ENCODE results near the gene FBXO2. TPM values are rescaled to one million over a fixed set of nuclear protein-coding genes. Genes with fewer than 3 reads are reported as not detected.

The FBXO2 gene
- total RNA-seq, 1 donor from 2014 or later, result 1.4 TPM

GRCh38 chr1:11602981-11603380 lies 51.2 kb downstream of the FBXO2 start:
- no peaks in the 10 kb centered on the region for H3K27me3 Mint-ChIP-seq (ENCODE audit: unreplicated experiment)
- H3K27ac Mint-ChIP-seq (ENCODE audit: unreplicated experiment), result no peak overlapping the region
- H3K9me3 Mint-ChIP-seq (ENCODE audit: unreplicated experiment), result peaks cover 3% of the 10 kb centered on the region
- DNase-seq (ENCODE audit: extremely low spot score, unreplicated experiment), result no peak
- no peak overlapping the region for H3K4me3 Mint-ChIP-seq (ENCODE audit: unreplicated experiment)
- H3K36me3 Mint-ChIP-seq (ENCODE audit: unreplicated experiment), result no peaks in the 10 kb centered on the region
- no peaks in the 10 kb centered on the region for H3K4me1 Mint-ChIP-seq (ENCODE audit: unreplicated experiment)
- no peak for TF ChIP-seq CTCF (IDR thresholded peaks at IDR 0.05)

DNA sequence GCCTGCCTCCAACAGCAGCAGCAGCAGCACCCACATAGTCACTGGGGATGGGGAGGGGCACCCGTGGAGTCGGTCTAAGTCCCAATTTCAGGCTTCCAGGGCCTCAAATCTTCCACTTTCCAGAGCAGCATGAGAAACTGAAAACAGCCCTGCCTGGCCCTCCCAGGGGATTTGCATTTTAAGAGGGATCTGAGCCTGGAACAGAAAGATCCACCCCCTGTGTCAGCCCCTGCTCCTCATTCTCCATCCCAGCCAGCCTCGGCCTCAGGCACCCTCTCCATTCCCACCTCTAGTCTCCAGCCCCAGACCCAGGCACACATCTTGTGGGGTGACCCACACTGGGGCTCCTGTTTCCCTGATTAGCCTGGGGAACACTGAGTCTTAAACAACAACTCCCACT lies 51.8 kb downstream of the FBXO2 start:
- DNase-seq (ENCODE audit: extremely low spot score, unreplicated experiment), result no peak
- Mint-ChIP-seq H3K27ac (ENCODE audit: unreplicated experiment) (no peak overlapping the region), H3K4me3 (ENCODE audit: unreplicated experiment) (no peak overlapping the region), H3K27me3 (ENCODE audit: unreplicated experiment) (no peaks in the 10 kb centered on the region), H3K36me3 (ENCODE audit: unreplicated experiment) (no peaks in the 10 kb centered on the region), H3K4me1 (ENCODE audit: unreplicated experiment) (no peaks in the 10 kb centered on the region), H3K9me3 (ENCODE audit: unreplicated experiment) (peaks cover 3% of the 10 kb centered on the region)
- TF ChIP-seq CTCF (IDR thresholded peaks at IDR 0.05), result no peak

DNA sequence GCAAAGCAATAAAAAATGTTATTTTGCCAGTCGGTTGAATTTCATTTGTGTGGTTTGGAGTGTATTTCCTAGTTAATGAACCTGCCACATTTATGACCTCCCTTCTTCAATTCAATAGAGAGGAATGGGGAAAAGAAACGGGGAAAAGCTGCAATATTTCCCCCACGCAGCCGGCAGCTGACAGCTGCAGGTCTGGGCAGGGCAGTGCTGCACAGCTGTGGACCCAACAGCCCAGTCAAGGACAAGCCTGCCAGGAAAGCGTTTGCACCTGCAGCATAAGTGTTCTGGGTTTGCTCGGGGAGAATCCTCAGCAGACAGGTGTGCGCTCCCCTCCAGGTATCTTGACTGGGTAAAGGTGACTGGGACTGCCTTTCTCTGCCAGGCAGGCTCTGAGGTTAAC lies 53.4 kb downstream of the FBXO2 start:
- Mint-ChIP-seq H3K4me1 (ENCODE audit: unreplicated experiment) (no peaks in the 10 kb centered on the region), H3K4me3 (ENCODE audit: unreplicated experiment) (no peak overlapping the region), H3K27me3 (ENCODE audit: unreplicated experiment) (peaks cover 2% of the 10 kb centered on the region), H3K9me3 (ENCODE audit: unreplicated experiment) (no peaks in the 10 kb centered on the region), H3K36me3 (ENCODE audit: unreplicated experiment) (no peaks in the 10 kb centered on the region), H3K27ac (ENCODE audit: unreplicated experiment) (no peak overlapping the region)
- DNase-seq (ENCODE audit: extremely low spot score, unreplicated experiment), result no peak
- TF ChIP-seq CTCF (IDR thresholded peaks at IDR 0.05), result no peak

DNA sequence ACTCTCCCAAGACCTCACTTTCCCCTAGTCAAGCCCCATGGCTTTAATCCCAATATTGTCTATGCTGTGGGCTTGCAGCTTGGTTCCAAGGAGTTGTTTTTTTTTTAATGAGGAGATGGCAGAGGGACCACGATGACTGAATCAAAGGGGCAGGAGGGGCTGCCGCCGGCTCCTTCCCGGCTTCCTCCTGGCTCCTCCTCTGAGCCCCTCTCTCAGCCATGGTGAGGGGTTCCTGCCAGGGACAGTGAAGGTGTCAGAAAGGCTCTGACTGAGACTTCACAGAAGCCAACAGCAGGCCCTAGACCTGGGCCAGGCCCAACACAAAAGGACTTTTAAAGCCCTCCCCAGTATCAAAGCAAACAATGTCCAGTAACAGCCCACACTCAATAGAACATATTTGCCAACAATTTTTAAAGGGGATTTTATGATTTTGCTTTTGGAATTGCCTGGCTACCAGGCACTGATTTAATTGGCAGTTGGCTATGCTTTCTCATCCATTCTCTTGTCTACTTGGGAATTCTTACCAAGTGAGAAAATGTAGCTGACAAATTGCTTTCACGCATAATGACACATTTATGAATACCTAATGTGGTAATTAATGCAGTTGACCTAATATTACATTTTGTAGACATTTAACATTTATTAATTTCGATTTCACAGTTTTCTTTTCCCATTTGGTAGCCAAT lies 54.2 kb downstream of the FBXO2 start:
- Mint-ChIP-seq H3K27ac (ENCODE audit: unreplicated experiment) (no peak overlapping the region), H3K27me3 (ENCODE audit: unreplicated experiment) (peaks cover 2% of the 10 kb centered on the region), H3K9me3 (ENCODE audit: unreplicated experiment) (no peaks in the 10 kb centered on the region), H3K4me3 (ENCODE audit: unreplicated experiment) (no peak overlapping the region), H3K4me1 (ENCODE audit: unreplicated experiment) (no peaks in the 10 kb centered on the region), H3K36me3 (ENCODE audit: unreplicated experiment) (no peaks in the 10 kb centered on the region)
- no peak for DNase-seq (ENCODE audit: extremely low spot score, unreplicated experiment)
- TF ChIP-seq CTCF (IDR thresholded peaks at IDR 0.05), result no peak

DNA sequence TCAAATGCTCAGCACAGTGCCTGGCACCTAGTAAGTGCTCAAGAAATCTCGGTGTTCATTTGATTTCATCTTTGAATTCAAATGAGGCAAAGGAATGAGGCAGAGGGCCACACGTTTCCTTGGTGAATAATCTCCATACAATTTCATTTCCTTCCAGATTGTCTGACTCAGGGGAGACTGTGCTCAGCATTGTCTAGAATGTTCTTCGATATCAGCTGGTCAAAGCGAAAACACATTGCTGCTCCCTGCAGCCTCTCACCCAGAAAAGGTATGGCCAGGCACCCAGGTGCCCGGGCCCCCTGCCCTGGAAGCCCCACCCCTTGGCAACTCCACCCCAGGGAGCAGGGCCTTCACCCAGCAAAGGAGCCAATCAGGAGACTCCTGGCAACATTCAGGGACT lies 55.8 kb downstream of the FBXO2 start:
- Mint-ChIP-seq H3K4me1 (ENCODE audit: unreplicated experiment) (no peaks in the 10 kb centered on the region), H3K27me3 (ENCODE audit: unreplicated experiment) (peaks cover 2% of the 10 kb centered on the region), H3K9me3 (ENCODE audit: unreplicated experiment) (no peaks in the 10 kb centered on the region), H3K36me3 (ENCODE audit: unreplicated experiment) (no peaks in the 10 kb centered on the region), H3K4me3 (ENCODE audit: unreplicated experiment) (no peak overlapping the region), H3K27ac (ENCODE audit: unreplicated experiment) (no peak overlapping the region)
- DNase-seq (ENCODE audit: extremely low spot score, unreplicated experiment), result no peak
- TF ChIP-seq CTCF (IDR thresholded peaks at IDR 0.05), result no peak

Other genes with a start within 250 kb of the FBXO2 start
- 0.21 and 0.43 TPM in 2 replicates for gene DISP3, start 175.3 kb downstream of the FBXO2 start, total RNA-seq
- 27.7 and 29.6 TPM in 2 replicates for gene FBXO44, start 448 bp upstream of the FBXO2 start, total RNA-seq
- gene FBXO6, start 9.8 kb upstream of the FBXO2 start, total RNA-seq, result 7.8 and 8.4 TPM in 2 replicates
- 48.0 and 50.1 TPM in 2 replicates for gene MAD2L2, start 26.7 kb upstream of the FBXO2 start, total RNA-seq
- 0.10 and 0.21 TPM in 2 replicates for gene DRAXIN, start 37.3 kb upstream of the FBXO2 start, total RNA-seq
- gene AGTRAP, start 81.7 kb upstream of the FBXO2 start, total RNA-seq, result 25.4 and 30.4 TPM in 2 replicates
- gene C1orf167, start 107.8 kb upstream of the FBXO2 start, total RNA-seq, result not detected in 2 replicates
- 30.5 and 33.2 TPM in 2 replicates for gene MTHFR, start 151.5 kb upstream of the FBXO2 start, total RNA-seq
- gene CLCN6, start 151.8 kb upstream of the FBXO2 start, total RNA-seq, result 27.8 and 30.4 TPM in 2 replicates
- gene NPPA, start 193.4 kb upstream of the FBXO2 start, total RNA-seq, result not detected in 2 replicates
- not detected in 2 replicates for gene NPPB, start 204.5 kb upstream of the FBXO2 start, total RNA-seq